Prostate gland (tissue), 2 donors: Measurements from ENCODE around the gene PGM1. TPM values are rescaled to one million over a fixed set of nuclear protein-coding genes. Genes with fewer than 3 reads are reported as not detected.

Experiments
- DNase-seq: peaks from one replicate; pipeline ENCODE4 v3.0.0-alpha.2; 2019; ENCODE audit warnings: low spot score
- H3K27ac ChIP-seq, 2 donors: fragments of 200-600 bp; sonication (generic); 2 replicates each; pipeline ENCODE4 v1.5.1; 2017 to 2019
- H3K27me3 ChIP-seq: fragments of 200-600 bp; sonication (generic); replicated peaks from 2 replicates; pipeline ENCODE4 v1.5.1; 2019; ENCODE audit not compliant: insufficient read depth
- H3K36me3 ChIP-seq, 2 donors: fragments of 200-600 bp; sonication (generic); 1 replicate in 1 of 2; 2 replicates in 1 of 2; pipeline versions ENCODE4 v1.5.1 to v1.8.1; 2017 to 2019
- H3K4me1 ChIP-seq: fragments of 200-600 bp; sonication (generic); replicated peaks from 2 replicates; pipeline ENCODE4 v1.5.1; 2019
- H3K4me3 ChIP-seq, 2 donors: fragments of 200-600 bp; sonication (generic); 2 replicates each; pipeline ENCODE4 v1.5.1; 2017 to 2019
- H3K9me3 ChIP-seq: fragments of 200-600 bp; sonication (generic); 2 replicates; pipeline ENCODE4 v1.5.1; 2017
- POLR2A ChIP-seq: fragments of 450-650 bp; IDR thresholded peaks from one replicate; pipeline ENCODE4 v1.6.1; 2016; ENCODE audit warnings: antibody characterized with exemption, mild to moderate bottlenecking
- POLR2AphosphoS5 ChIP-seq: sonication (generic); formaldehyde crosslinking; IDR thresholded peaks from one replicate; pipeline ENCODE4 v1.6.1; 2017; ENCODE audit warnings: antibody characterized with exemption
- WGBS: methylation state at CpG from one replicate; pipeline ENCODE4 v1.1.5; 2018; 5-methylcytosine and 5-hydroxymethylcytosine counted together
- intact Hi-C: fragments of 100-400 bp; cut with DNase I; formaldehyde crosslinking; loops from one replicate; pipeline ENCODE4 v1.14.2; 2022
- total RNA-seq, 2 donors: library from RNA; depleted of rRNA; stranded (reverse); fragments of >200 nt; gene quantifications; one replicate each; pipeline ENCODE4 v1.1.0, GENCODE V29; 2016
- TF ChIP-seq, protein P1 (sequence below), 4 experiments: fragments of 200-600 bp in 2 of 4; fragments of 450-650 bp in 2 of 4; sonication (generic) in 2 of 4; IDR thresholded peaks; 1 replicate in 3 of 4; 2 replicates in 1 of 4; pipeline ENCODE4 v1.5.1; 2016 to 2019; ENCODE audit warnings: antibody characterized with exemption in 4 of 4, mild to moderate bottlenecking in 2 of 4, moderate library complexity in 2 of 4

The PGM1 gene
- total RNA-seq, 2 donors from 2014 or later, result 49.5 to 54.7 TPM

DNA sequence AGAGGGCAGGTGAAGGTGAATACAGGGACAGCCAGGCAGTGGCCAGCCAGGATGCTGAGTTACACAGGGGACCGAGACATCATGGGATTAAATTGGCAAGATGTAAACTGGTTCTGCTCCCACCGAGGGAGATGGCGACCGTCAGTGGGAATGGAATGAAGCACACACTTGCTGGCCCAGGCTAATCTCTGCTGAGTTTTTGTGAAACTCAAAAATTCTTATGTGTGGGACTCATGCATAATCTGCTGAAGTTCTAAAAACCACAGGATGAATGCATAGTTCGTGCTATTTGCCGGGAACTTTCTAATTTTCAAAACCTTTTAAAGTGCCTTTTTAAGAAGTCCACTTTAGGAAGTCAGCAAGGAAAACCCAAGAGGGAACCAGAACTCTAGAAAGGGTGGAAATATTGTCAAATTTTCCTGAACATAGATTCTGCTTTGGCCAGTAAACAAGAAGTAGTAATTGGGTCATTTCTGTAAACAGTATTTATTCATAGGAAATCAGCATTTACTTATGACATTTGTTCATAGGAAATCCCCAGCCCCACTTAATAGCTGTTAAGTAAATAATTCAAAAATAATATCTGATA lies 95.2 kb downstream of the PGM1 start:
- intact Hi-C loops, result loop anchor here (10.0 kb wide), 1 partner anchor 346 kb away; no protein-coding TSS in a partner anchor
- H3K4me1 ChIP-seq, result no peaks in the 10 kb centered on the region
- DNase-seq, result no peak

DNA sequence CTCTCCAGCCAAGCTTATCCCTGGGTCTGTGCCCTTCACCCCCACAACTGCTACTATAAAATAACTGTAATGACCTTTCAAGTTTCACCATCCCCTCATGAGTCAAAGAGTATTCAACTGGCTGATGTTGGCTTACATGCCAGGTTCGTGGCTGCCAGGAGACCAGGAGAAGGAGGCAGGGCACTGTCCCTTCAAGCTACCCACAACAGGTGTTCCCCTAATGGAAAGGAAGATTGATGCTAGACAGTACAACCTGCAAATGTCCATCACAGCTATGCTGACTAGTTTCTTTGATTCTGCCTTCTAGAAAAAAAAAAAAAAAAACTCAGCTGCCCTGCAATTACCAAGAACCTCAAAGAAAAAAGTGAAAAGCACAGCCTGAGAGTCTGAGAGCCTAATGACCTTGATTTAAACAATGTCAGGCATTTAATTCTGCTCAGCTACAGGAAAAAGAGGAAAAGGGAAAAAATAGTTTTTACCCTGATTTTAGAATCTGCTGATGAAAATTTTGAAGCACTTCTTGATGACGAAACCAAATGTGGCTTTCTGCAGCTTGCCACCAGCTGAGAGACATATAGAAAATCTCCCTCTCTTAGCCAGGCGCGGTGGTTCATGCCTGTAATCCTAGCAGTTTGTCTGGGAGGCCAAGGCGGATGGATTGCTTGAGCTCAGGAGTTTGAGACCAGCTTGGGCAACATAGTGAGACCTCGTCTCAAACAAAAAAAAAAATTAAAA lies 97.9 kb downstream of the PGM1 start:
- H3K9me3 ChIP-seq, result no peaks in the 10 kb centered on the region
- DNase-seq, result no peak
- H3K4me1 ChIP-seq, result no peaks in the 10 kb centered on the region
- no peaks in the 10 kb centered on the region for H3K36me3 ChIP-seq
- H3K27me3 ChIP-seq, result no peaks in the 10 kb centered on the region
- intact Hi-C loops, result loop anchor here (5.0 kb wide), 2 partner anchors 74 to 551 kb away; no protein-coding TSS in a partner anchor
- 93% methylated on average over 6 of the region's 6 CpGs for WGBS
- H3K27ac ChIP-seq, result no peak overlapping the region
- no peak overlapping the region for H3K4me3 ChIP-seq
- TF ChIP-seq, protein P1, sequence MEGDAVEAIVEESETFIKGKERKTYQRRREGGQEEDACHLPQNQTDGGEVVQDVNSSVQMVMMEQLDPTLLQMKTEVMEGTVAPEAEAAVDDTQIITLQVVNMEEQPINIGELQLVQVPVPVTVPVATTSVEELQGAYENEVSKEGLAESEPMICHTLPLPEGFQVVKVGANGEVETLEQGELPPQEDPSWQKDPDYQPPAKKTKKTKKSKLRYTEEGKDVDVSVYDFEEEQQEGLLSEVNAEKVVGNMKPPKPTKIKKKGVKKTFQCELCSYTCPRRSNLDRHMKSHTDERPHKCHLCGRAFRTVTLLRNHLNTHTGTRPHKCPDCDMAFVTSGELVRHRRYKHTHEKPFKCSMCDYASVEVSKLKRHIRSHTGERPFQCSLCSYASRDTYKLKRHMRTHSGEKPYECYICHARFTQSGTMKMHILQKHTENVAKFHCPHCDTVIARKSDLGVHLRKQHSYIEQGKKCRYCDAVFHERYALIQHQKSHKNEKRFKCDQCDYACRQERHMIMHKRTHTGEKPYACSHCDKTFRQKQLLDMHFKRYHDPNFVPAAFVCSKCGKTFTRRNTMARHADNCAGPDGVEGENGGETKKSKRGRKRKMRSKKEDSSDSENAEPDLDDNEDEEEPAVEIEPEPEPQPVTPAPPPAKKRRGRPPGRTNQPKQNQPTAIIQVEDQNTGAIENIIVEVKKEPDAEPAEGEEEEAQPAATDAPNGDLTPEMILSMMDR (IDR thresholded peaks at IDR 0.05), result no peak
- TF ChIP-seq POLR2AphosphoS5 (no peak), POLR2A (no peak)

More for the DNA sequence above, 95.2 kb downstream of the PGM1 start:
- Histone ChIP-seq H3K27me3 (no peaks in the 10 kb centered on the region), H3K36me3 (no peaks in the 10 kb centered on the region), H3K4me3 (no peak overlapping the region), H3K27ac (no peak overlapping the region), H3K9me3 (no peaks in the 10 kb centered on the region)
- no peak for TF ChIP-seq POLR2AphosphoS5
- TF ChIP-seq POLR2A, result no peak
- TF ChIP-seq, protein P1 (IDR thresholded peaks at IDR 0.05), result no peak
- 87% methylated on average over 6 of the region's 6 CpGs for WGBS

GRCh38 chr1:63691701-63692425 lies 98.7 kb downstream of the PGM1 start:
- no peak overlapping the region for H3K4me3 ChIP-seq
- TF ChIP-seq, protein P1 (IDR thresholded peaks at IDR 0.05), result peak; percentile 43 to 82 (median 72)
- TF ChIP-seq POLR2A (no peak), POLR2AphosphoS5 (peak; percentile 86)
- 4% methylated on average over 6 of the region's 6 CpGs for WGBS
- no peaks in the 10 kb centered on the region for H3K9me3 ChIP-seq
- no peaks in the 10 kb centered on the region for H3K27me3 ChIP-seq
- peak overlapping the region in 1 of 2 donors; percentile 21 for H3K27ac ChIP-seq
- intact Hi-C loops, result loop anchor here (5.0 kb wide), 2 partner anchors 75 to 550 kb away; no protein-coding TSS in a partner anchor
- H3K36me3 ChIP-seq, result no peaks in the 10 kb centered on the region
- DNase-seq, result peak; percentile 66
- H3K4me1 ChIP-seq, result no peaks in the 10 kb centered on the region

GRCh38 chr1:63693944-63694571 lies 100.8 kb downstream of the PGM1 start:
- 94% methylated on average over 2 of the region's 2 CpGs for WGBS
- no peak overlapping the region for H3K4me3 ChIP-seq

More at GRCh38 chr1:63693944-63694571, 100.8 kb downstream of the PGM1 start:
- Histone ChIP-seq H3K27me3 (no peaks in the 10 kb centered on the region), H3K36me3 (no peaks in the 10 kb centered on the region), H3K9me3 (no peaks in the 10 kb centered on the region), H3K27ac (no peak overlapping the region), H3K4me1 (no peaks in the 10 kb centered on the region)
- intact Hi-C loops, result loop anchor here (5.0 kb wide), 2 partner anchors 77 to 548 kb away; no protein-coding TSS in a partner anchor
- TF ChIP-seq, protein P1 (IDR thresholded peaks at IDR 0.05), result no peak
- TF ChIP-seq POLR2AphosphoS5 (no peak), POLR2A (no peak)
- DNase-seq, result no peak
